SK-N-SH (cell line): ENCODE measurements around the gene SCAANT1. TPM values are rescaled to one million over a fixed set of nuclear protein-coding genes. Genes with fewer than 3 reads are reported as not detected.

Experiments used
- CTCF ChIA-PET: fragments of 300-600, 350-600 bp; formaldehyde crosslinking; extraction: SDS; loops from one replicate; lab custom pipeline; 2021; lab: Yijun Ruan, JAX
- POLR2A ChIA-PET: fragments of 350-600 bp; sonication (Branson Sonifier 250); formaldehyde crosslinking; extraction: SDS; loops from one replicate; lab custom pipeline; 2020; ENCODE audit warnings: antibody characterized with exemption, inconsistent platforms; lab: Yijun Ruan, JAX
- DNase-seq: peaks from one replicate; pipeline ENCODE4 v3.0.0; 2012
- H2AFZ ChIP-seq: fragments of 200-600 bp; sonication (generic); 2 replicates; pipeline ENCODE4 v1.8.1; 2016; ENCODE audit warnings: antibody characterized with exemption, mild to moderate bottlenecking, low read depth
- H3F3A ChIP-seq: fragments of 200-600 bp; sonication (generic); replicated peaks from 2 replicates; pipeline ENCODE3; 2016; ENCODE audit warnings: antibody characterized with exemption, mild to moderate bottlenecking; ENCODE audit not compliant: insufficient read depth
- H3K27ac ChIP-seq, 2 experiments: fragments of 200-500 bp in 1 of 2; fragments of 200-600 bp in 1 of 2; sonication (Bioruptor generic) in 1 of 2; sonication (generic), shearing (Covaris generic) in 1 of 2; 2 replicates each; pipeline versions ENCODE4 v1.5.1 to v1.6.1; 2014 to 2016; ENCODE audit warnings: low read depth in 2 of 2, inconsistent platforms in 1 of 2, low read length in 1 of 2, mild to moderate bottlenecking in 1 of 2, mixed read lengths in 1 of 2
- H3K27me3 ChIP-seq: fragments of 200-600 bp; sonication (generic), shearing (Covaris generic); 2 replicates; pipeline ENCODE4 v1.6.1; 2016; ENCODE audit warnings: mixed run types; ENCODE audit not compliant: insufficient read depth
- H3K36me3 ChIP-seq, 2 experiments: fragments of 200-500 bp in 1 of 2; fragments of 200-600 bp in 1 of 2; sonication (Bioruptor generic) in 1 of 2; sonication (generic) in 1 of 2; replicated peaks in 1 of 2; 2 replicates each; pipeline versions ENCODE3 to v1.5.1; 2014 to 2016; ENCODE audit warnings: low read length in 1 of 2, mild to moderate bottlenecking in 1 of 2; ENCODE audit not compliant: insufficient read depth in 2 of 2, control insufficient read depth in 1 of 2
- H3K4me1 ChIP-seq, 2 experiments: fragments of 200-500 bp in 1 of 2; fragments of 200-600 bp in 1 of 2; sonication (Bioruptor generic) in 1 of 2; sonication (generic), shearing (Covaris generic) in 1 of 2; 2 replicates each; pipeline versions ENCODE4 v1.5.1 to v1.6.1; 2014 to 2016; ENCODE audit warnings: low read depth in 1 of 2, low read length in 1 of 2, mixed run types in 1 of 2; ENCODE audit not compliant: insufficient read depth in 2 of 2, control insufficient read depth in 1 of 2
- H3K4me2 ChIP-seq: fragments of 200-600 bp; sonication (generic), shearing (Covaris generic); 2 replicates; pipeline ENCODE4 v1.6.1; 2017; ENCODE audit warnings: mixed run types
- H3K4me3 ChIP-seq, 2 experiments: fragments of 200-500 bp in 1 of 2; fragments of 200-600 bp in 1 of 2; sonication (Bioruptor generic) in 1 of 2; sonication (generic), shearing (Covaris generic) in 1 of 2; 2 replicates each; pipeline versions ENCODE4 v1.5.1 to v1.8.1; 2014 to 2016; ENCODE audit warnings: low read depth in 2 of 2, inconsistent platforms in 1 of 2, low read length in 1 of 2, mild to moderate bottlenecking in 1 of 2, mixed read lengths in 1 of 2, moderate library complexity in 1 of 2
- H3K79me2 ChIP-seq: fragments of 200-600 bp; sonication (generic); 2 replicates; pipeline ENCODE4 v1.8.1; 2017; ENCODE audit warnings: mild to moderate bottlenecking; ENCODE audit not compliant: insufficient read depth
- H3K9ac ChIP-seq: fragments of 200-600 bp; sonication (generic); 2 replicates; pipeline ENCODE4 v1.6.1; 2017; ENCODE audit warnings: mixed run types
- H3K9me2 ChIP-seq: fragments of 200-600 bp; sonication (generic); 2 replicates; pipeline ENCODE4 v1.6.1; 2017; ENCODE audit warnings: mixed run types
- H3K9me3 ChIP-seq: fragments of 200-600 bp; sonication (generic); 2 replicates; pipeline ENCODE4 v1.6.1; 2017; ENCODE audit warnings: mixed run types, mild to moderate bottlenecking, moderate library complexity
- H4K20me1 ChIP-seq: fragments of 200-600 bp; sonication (generic); 2 replicates; pipeline ENCODE4 v1.6.1; 2017; ENCODE audit warnings: mild to moderate bottlenecking, mixed run types; ENCODE audit not compliant: insufficient read depth
- CHD2 ChIP-seq: fragments of 150-350 bp; IDR thresholded peaks from 2 replicates; pipeline ENCODE4 v1.6.1; 2018; ENCODE audit warnings: low read length; ENCODE audit not compliant: partially characterized antibody
- ELF1 ChIP-seq: IDR thresholded peaks from 2 replicates; pipeline ENCODE4 v1.4.0; 2012
- EP300 ChIP-seq, 2 experiments: IDR thresholded peaks; 2 replicates each; pipeline versions ENCODE4 v1.4.0 to v1.6.1; 2012; ENCODE audit warnings: borderline replicate concordance in 1 of 2, low read depth in 1 of 2, low read length in 1 of 2
- EZH2phosphoT487 ChIP-seq: fragments of 200-600 bp; sonication (generic); IDR thresholded peaks from 2 replicates; pipeline ENCODE4 v1.6.1; 2017; ENCODE audit warnings: low read depth, mixed run types, mild to moderate bottlenecking, antibody characterized with exemption, moderate library complexity, borderline replicate concordance
- FOXJ3 ChIP-seq: sonication (generic); formaldehyde crosslinking; IDR thresholded peaks from 2 replicates; pipeline ENCODE4 v1.5.1; 2020; ENCODE audit warnings: mild to moderate bottlenecking, missing genetic modification reagents
- GABPA ChIP-seq: IDR thresholded peaks from 2 replicates; pipeline ENCODE4 v1.4.0; 2012; ENCODE audit warnings: low read depth, mild to moderate bottlenecking
- MAX ChIP-seq: IDR thresholded peaks from 2 replicates; pipeline ENCODE4 v1.4.0; 2012; ENCODE audit warnings: low read depth
- MEF2A ChIP-seq: IDR thresholded peaks from 2 replicates; pipeline ENCODE4 v1.4.0; 2012; ENCODE audit warnings: low read depth, borderline replicate concordance
- MXI1 ChIP-seq: IDR thresholded peaks from 2 replicates; pipeline ENCODE4 v1.6.1; 2012; ENCODE audit warnings: mild to moderate bottlenecking, low read depth, low read length, improper control_type of control experiment
- NFIC ChIP-seq: IDR thresholded peaks from 2 replicates; pipeline ENCODE4 v1.4.0; 2012; ENCODE audit warnings: borderline replicate concordance
- RCOR1 ChIP-seq: fragments of 150-350 bp; IDR thresholded peaks from 2 replicates; pipeline ENCODE4 v1.6.1; 2017; ENCODE audit warnings: antibody characterized with exemption, low read length
- REST ChIP-seq: IDR thresholded peaks from 2 replicates; pipeline ENCODE4 v1.6.1; 2012; ENCODE audit warnings: mild to moderate bottlenecking, low read depth, low read length, moderate library complexity
- SIN3A ChIP-seq: IDR thresholded peaks from 2 replicates; pipeline ENCODE4 v1.6.1; 2012; ENCODE audit warnings: low read depth, mild to moderate bottlenecking, low read length, moderate library complexity, borderline replicate concordance
- TAF1 ChIP-seq: IDR thresholded peaks from 2 replicates; pipeline ENCODE4 v1.6.1; 2012; ENCODE audit warnings: low read depth, mild to moderate bottlenecking, low read length, moderate library complexity, borderline replicate concordance
- TCF12 ChIP-seq: IDR thresholded peaks from 2 replicates; pipeline ENCODE4 v1.4.0; 2012
- YY1 ChIP-seq: IDR thresholded peaks from 2 replicates; pipeline ENCODE4 v1.4.0; 2012; ENCODE audit warnings: low read depth, mild to moderate bottlenecking
- WGBS: methylation state at CpG from one replicate; pipeline ENCODE4 v1.1.6; 2017; ENCODE audit warnings: low lambda C conversion rate; 5-methylcytosine and 5-hydroxymethylcytosine counted together
- polyA plus RNA-seq, 3 experiments: library from polyadenylated mRNA; depleted of rRNA; stranded (reverse); fragments of >200 nt; gene quantifications; 2 replicates each; pipeline ENCODE4 v1.2.3, GENCODE V29; 2012

SCAANT1 gene
- not detected in 2 replicates for polyA plus RNA-seq (2012; rRNA removed)
- not detected in 2 replicates for polyA plus RNA-seq (2012; cell fraction: cytosol; rRNA removed)
- polyA plus RNA-seq (2012; cell fraction: nucleus; rRNA removed) = not detected in 2 replicates

- DNase-seq = peak; percentile 92
- no peaks in the 10 kb centered on the region for H3K9me2 ChIP-seq
- peak within 1 kb of the TSS; percentile 68 to 71 for H3K4me3 ChIP-seq
- peaks cover 8% of the 10 kb centered on the region; the same call in 1 of the 2 replicates for H4K20me1 ChIP-seq
- peak within 1 kb of the TSS; percentile 96 for H3K4me2 ChIP-seq
- H3K9ac ChIP-seq = peak within 1 kb of the TSS; percentile 81
- H3K36me3 ChIP-seq = peaks cover 11 to 20% of the 10 kb centered on the region in 2 experiments
- TF ChIP-seq RCOR1 (0 out of 2 replicates have a peak, but pooled peaks have one; percentile 5), GABPA (peak; percentile 49; the same call in 1 of the 2 replicates), NFIC (no peak), MXI1 (peak; percentile 78), MEF2A (0 out of 2 replicates have a peak, but pooled peaks have one; percentile 6), FOXJ3 (CRISPR knock-in tag) (no peak), ELF1 (0 out of 2 replicates have a peak, but pooled peaks have one; percentile 24), EZH2phosphoT487 (no peak), SIN3A (peak; percentile 9; the same call in 1 of the 2 replicates), YY1 (0 out of 2 replicates have a peak, but pooled peaks have one; percentile 38), EP300 (IDR thresholded peaks at IDR 0.05; ENCODE audit: borderline replicate concordance in 1 of 2, low read depth in 1 of 2, low read length in 1 of 2) (peak in 1 of 2 experiments; percentile 28; a peak in 1 of 4 replicates), REST (no peak), TCF12 (no peak), MAX (peak; percentile 33), TAF1 (peak; percentile 31; the same call in 1 of the 2 replicates), CHD2 (no peak)
- 2% methylated on average over 22 of the region's 115 CpGs for WGBS
- H3K4me1 ChIP-seq = peaks cover 13 to 18% of the 10 kb centered on the region in 2 experiments
- peaks cover 63% of the 10 kb centered on the region for H3K79me2 ChIP-seq
- no peaks in the 10 kb centered on the region for H3K9me3 ChIP-seq
- peak within 1 kb of the TSS; percentile 78 to 86 for H3K27ac ChIP-seq
- H3F3A ChIP-seq = peaks cover 14% of the 10 kb centered on the region
- ChIA-PET CTCF (interaction anchor here (0.7 to 1.8 kb wide), 6 partner anchors 11 to 561 kb away, joined by 3 to 5 read pairs (median 3); partner anchors contain the start of gene PSMD6), POLR2A (no interaction called here)
- H3K27me3 ChIP-seq = no peaks in the 10 kb centered on the region
- peak within 1 kb of the TSS; percentile 71; the same call in 1 of the 2 replicates for H2AFZ ChIP-seq
These were observed at the start of gene SCAANT1 for GRCh38 chr3:63911873-63912767. Gene SCAANT1, minus strand, starts transcription at chr3:63912383.
